HCT116 (cell line): ENCODE data around the gene PIK3IP1.
A peak's percentile ranks its signal among the peaks of the same experiment; 100 is the strongest.

Source experiments
- CBX3 ChIP-seq: IDR thresholded peaks from 2 replicates; pipeline ENCODE4 v1.6.1; 2012; ENCODE audit warnings: low read depth
- ELF1 ChIP-seq: IDR thresholded peaks from 2 replicates; pipeline ENCODE4 v1.6.1; 2012; ENCODE audit warnings: low read depth, borderline replicate concordance
- JUND ChIP-seq: IDR thresholded peaks from 2 replicates; pipeline ENCODE4 v1.6.1; 2012
- POLR2A ChIP-seq: IDR thresholded peaks from 2 replicates; pipeline ENCODE4 v1.7.0; 2011; ENCODE audit warnings: borderline replicate concordance; ENCODE audit not compliant: insufficient read depth, insufficient read length; ENCODE audit errors: extremely low read depth
- POLR2AphosphoS5 ChIP-seq: IDR thresholded peaks from 2 replicates; pipeline ENCODE4 v1.6.1; 2011; ENCODE audit warnings: mild to moderate bottlenecking, low read depth, low read length, moderate library complexity
- SP1 ChIP-seq: IDR thresholded peaks from 2 replicates; pipeline ENCODE4 v1.6.1; 2012; ENCODE audit warnings: low read depth
- TCF7L2 ChIP-seq: IDR thresholded peaks from 2 replicates; pipeline ENCODE4 v1.7.0; 2011; ENCODE audit warnings: borderline replicate concordance, inconsistent platforms; ENCODE audit not compliant: insufficient read depth, insufficient read length; ENCODE audit errors: extremely low read depth
- TF ChIP-seq, protein P1 (sequence below), 3 experiments: fragments of 200-600 bp in 1 of 3; sonication (generic) in 1 of 3; IDR thresholded peaks in 2 of 3; conservative IDR thresholded peaks in 1 of 3; 2 replicates each; pipeline ENCODE4 v1.5.1; 2012 to 2017; ENCODE audit warnings: low read depth in 2 of 3, low read length in 2 of 3, antibody characterized with exemption in 1 of 3, borderline replicate concordance in 1 of 3, control low read depth in 1 of 3, mild to moderate bottlenecking in 1 of 3, mixed read lengths in 1 of 3, mixed run types in 1 of 3, moderate library complexity in 1 of 3; ENCODE audit not compliant: insufficient read depth in 1 of 3
- TF ChIP-seq, protein P2 (sequence below): IDR thresholded peaks from 2 replicates; pipeline ENCODE4 v1.6.1; 2012; ENCODE audit warnings: low read depth

DNA sequence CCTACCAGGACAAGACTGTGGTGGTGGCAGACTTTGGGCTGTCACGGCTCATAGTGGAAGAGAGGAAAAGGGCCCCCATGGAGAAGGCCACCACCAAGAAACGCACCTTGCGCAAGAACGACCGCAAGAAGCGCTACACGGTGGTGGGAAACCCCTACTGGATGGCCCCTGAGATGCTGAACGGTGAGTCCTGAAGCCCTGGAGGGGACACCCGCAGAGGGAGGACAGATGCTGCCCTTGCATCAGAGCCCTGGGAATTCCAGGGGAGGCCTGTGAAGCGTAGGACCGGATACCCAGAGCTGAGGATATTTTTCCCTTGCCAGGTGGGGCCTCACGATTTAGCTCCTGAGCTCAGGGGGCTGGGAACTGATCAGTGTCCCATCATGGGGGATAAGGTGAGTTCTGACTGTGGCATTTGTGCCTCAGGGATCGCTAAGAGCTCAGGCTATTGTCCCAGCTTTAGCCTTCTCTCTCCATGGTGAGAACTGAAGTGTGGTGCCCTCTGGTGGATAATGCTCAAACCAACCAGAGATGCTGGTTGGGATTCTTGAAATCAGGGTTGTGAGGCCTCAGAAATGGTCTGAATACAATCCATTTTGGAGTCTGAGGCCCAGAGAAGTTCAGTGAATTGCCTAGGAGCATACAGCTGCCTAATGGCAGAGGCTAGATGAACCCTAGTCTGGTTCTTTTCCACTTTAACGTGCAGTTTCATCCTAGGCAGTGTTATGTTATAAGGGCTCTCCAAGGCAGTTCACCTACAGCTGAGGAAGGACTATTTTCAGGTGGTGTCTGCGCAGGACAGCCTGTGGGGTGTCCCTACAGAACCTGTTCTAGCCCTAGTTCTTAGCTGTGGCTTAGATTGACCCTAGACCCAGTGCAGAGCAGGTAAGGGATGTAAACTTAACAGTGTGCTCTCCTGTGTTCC lies 19.5 kb downstream of the PIK3IP1 start:
- TF ChIP-seq, protein P1, sequence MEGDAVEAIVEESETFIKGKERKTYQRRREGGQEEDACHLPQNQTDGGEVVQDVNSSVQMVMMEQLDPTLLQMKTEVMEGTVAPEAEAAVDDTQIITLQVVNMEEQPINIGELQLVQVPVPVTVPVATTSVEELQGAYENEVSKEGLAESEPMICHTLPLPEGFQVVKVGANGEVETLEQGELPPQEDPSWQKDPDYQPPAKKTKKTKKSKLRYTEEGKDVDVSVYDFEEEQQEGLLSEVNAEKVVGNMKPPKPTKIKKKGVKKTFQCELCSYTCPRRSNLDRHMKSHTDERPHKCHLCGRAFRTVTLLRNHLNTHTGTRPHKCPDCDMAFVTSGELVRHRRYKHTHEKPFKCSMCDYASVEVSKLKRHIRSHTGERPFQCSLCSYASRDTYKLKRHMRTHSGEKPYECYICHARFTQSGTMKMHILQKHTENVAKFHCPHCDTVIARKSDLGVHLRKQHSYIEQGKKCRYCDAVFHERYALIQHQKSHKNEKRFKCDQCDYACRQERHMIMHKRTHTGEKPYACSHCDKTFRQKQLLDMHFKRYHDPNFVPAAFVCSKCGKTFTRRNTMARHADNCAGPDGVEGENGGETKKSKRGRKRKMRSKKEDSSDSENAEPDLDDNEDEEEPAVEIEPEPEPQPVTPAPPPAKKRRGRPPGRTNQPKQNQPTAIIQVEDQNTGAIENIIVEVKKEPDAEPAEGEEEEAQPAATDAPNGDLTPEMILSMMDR (IDR thresholded peaks at IDR 0.05 in 2 of 3, conservative IDR thresholded peaks at IDR 0.05 in 1 of 3; ENCODE audit: borderline replicate concordance in 1 of 3, insufficient read depth in 1 of 3, low read depth in 2 of 3, low read length in 2 of 3), result peak; percentile 69 to 80 (median 77)
- TF ChIP-seq JUND (no peak), POLR2AphosphoS5 (no peak), SP1 (no peak), ELF1 (no peak), CBX3 (no peak), POLR2A (no peak), TCF7L2 (no peak)
- TF ChIP-seq, protein P2, sequence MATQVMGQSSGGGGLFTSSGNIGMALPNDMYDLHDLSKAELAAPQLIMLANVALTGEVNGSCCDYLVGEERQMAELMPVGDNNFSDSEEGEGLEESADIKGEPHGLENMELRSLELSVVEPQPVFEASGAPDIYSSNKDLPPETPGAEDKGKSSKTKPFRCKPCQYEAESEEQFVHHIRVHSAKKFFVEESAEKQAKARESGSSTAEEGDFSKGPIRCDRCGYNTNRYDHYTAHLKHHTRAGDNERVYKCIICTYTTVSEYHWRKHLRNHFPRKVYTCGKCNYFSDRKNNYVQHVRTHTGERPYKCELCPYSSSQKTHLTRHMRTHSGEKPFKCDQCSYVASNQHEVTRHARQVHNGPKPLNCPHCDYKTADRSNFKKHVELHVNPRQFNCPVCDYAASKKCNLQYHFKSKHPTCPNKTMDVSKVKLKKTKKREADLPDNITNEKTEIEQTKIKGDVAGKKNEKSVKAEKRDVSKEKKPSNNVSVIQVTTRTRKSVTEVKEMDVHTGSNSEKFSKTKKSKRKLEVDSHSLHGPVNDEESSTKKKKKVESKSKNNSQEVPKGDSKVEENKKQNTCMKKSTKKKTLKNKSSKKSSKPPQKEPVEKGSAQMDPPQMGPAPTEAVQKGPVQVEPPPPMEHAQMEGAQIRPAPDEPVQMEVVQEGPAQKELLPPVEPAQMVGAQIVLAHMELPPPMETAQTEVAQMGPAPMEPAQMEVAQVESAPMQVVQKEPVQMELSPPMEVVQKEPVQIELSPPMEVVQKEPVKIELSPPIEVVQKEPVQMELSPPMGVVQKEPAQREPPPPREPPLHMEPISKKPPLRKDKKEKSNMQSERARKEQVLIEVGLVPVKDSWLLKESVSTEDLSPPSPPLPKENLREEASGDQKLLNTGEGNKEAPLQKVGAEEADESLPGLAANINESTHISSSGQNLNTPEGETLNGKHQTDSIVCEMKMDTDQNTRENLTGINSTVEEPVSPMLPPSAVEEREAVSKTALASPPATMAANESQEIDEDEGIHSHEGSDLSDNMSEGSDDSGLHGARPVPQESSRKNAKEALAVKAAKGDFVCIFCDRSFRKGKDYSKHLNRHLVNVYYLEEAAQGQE, result no peak
